D721Med (cell line): ENCODE measurements around the gene MYOCD.

Experiments
- DNase-seq: peaks from one replicate; pipeline ENCODE4 v3.0.0; 2011; ENCODE audit warnings: low spot score; ENCODE audit not compliant: insufficient read length
- FAIRE-seq: peaks from 2 replicates; lab custom pipeline; 2011; peaks lifted over from hg19 to GRCh38; lab: Jason Lieb, UNC
- TF ChIP-seq, protein P1 (sequence below): IDR thresholded peaks from 2 replicates; pipeline ENCODE4 v1.5.1; 2012; ENCODE audit warnings: mild to moderate bottlenecking, control low read depth; ENCODE audit not compliant: insufficient read depth; ENCODE audit errors: missing control alignments

The MYOCD gene

DNA sequence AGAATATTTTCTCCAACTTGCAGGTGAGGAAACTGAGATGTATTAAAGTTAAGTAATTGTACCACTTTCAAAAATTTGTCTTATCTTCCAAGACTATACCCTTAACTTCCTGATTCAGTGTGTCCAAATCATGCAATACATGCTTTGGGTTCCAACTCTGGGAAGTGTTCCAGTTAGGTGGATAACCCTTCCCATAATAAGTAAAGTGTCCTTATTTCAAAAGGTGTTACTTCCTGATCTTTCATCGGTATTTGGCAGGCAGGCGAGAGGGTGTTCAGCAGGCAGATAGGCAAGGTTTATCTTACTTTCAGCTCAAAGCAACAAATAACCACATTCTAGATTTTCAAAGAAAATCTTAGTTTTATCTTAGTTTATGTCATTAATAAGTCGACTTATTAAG lies 77.4 kb downstream of the MYOCD start:
- TF ChIP-seq, protein P1, sequence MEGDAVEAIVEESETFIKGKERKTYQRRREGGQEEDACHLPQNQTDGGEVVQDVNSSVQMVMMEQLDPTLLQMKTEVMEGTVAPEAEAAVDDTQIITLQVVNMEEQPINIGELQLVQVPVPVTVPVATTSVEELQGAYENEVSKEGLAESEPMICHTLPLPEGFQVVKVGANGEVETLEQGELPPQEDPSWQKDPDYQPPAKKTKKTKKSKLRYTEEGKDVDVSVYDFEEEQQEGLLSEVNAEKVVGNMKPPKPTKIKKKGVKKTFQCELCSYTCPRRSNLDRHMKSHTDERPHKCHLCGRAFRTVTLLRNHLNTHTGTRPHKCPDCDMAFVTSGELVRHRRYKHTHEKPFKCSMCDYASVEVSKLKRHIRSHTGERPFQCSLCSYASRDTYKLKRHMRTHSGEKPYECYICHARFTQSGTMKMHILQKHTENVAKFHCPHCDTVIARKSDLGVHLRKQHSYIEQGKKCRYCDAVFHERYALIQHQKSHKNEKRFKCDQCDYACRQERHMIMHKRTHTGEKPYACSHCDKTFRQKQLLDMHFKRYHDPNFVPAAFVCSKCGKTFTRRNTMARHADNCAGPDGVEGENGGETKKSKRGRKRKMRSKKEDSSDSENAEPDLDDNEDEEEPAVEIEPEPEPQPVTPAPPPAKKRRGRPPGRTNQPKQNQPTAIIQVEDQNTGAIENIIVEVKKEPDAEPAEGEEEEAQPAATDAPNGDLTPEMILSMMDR = no peak
- no peak for FAIRE-seq

GRCh38 chr17:12744298-12744697 lies 78.6 kb downstream of the MYOCD start:
- FAIRE-seq (no peak), DNase-seq (no peak)
- TF ChIP-seq, protein P1 = no peak

More for the DNA sequence above, 77.4 kb downstream of the MYOCD start:
- no peak for DNase-seq

DNA sequence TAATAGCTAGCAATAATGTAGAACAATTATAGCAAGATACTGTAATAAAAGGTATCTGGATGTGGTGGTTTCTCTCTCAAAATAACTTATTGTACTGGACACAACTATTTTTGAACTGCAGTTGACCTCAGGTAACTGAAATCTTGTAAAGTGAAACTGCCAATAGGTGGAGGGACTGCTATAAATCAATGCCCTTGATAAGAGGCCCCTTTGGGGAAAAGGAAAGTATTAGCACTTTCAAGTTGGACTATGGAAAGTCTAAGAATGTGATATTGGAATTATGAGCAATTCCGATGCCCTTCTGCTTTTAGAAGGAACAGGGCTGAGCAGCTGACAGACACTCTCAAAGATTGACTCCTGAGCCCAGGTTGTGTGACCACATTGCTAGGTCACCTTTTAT lies 79.1 kb downstream of the MYOCD start:
- no peak for FAIRE-seq
- TF ChIP-seq, protein P1 = no peak
- DNase-seq = no peak

DNA sequence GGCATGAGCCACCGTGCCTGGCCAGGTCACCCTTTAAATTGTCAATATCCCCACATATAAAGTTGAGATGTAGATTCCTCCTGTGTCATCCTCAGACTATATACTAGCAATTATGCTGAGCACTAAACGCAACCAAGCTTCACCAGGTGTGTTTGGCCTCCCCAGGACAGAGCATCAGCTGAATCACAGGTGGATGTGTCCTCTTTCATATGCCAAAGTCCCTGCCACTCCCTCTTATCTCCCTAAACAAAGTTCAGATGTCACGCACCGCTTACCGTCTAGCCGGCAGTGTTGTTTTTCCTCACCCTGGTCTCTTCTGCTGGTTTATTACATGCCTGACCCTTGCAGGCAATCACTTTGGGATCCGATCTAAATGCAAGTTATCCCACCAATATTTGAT lies 79.8 kb downstream of the MYOCD start:
- TF ChIP-seq, protein P1 = no peak
- FAIRE-seq (no peak), DNase-seq (no peak)

DNA sequence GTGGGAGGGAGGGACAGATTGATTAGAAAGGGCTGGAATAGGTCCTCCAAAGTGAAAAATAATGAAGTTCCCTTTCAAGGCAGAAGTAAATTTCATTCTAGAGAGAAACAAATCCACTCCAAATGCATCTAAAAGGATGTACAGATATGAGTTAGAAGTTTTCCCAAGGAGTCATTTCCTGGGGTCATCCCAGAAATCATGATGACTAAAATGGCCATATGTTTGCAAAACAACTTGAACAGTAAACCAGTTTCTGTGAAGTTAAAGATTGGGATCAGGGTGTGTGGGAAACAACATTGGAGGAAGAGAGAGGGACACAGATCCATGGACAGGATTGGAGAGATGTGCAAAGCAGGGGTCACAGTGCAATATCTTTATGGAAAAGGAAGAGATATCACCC lies 91.1 kb downstream of the MYOCD start:
- no peak for FAIRE-seq
- no peak for DNase-seq
- TF ChIP-seq, protein P1 = no peak

GRCh38 chr17:12759090-12759489 lies 93.4 kb downstream of the MYOCD start:
- FAIRE-seq (no peak), DNase-seq (no peak)
- TF ChIP-seq, protein P1 = no peak

GRCh38 chr17:12765548-12765947 lies 99.9 kb downstream of the MYOCD start:
- no peak for DNase-seq
- TF ChIP-seq, protein P1 = no peak
- FAIRE-seq = no peak
